GM21825 (cell line): ENCODE results near the gene LTB4R.

Experiments
- ATAC-seq: cut with Tn5 transposase; IDR thresholded peaks from one replicate; pipeline ENCODE4 v1.9.1; 2021; ENCODE audit warnings: mild to moderate bottlenecking, moderate library complexity; ENCODE audit not compliant: unreplicated experiment

The LTB4R gene

DNA sequence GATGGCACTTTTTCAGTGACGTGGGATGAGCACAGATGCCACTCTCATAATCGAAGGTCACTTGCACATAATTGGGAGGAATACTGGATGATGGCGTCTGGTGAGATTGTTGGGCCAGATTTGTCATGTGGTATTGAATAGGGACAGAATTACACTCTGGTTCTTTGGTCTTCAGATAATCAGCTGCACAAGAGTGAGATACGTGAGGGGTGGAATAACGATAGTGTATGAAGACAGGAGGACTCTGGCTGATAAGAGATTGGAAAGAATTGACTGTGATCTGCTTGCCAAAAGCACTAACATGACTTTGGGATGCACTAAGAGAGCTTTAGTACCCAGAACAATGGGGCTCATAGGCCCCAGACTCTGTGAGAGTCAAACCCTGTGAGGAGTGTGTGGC lies 32.9 kb upstream of the LTB4R start:
- no peak for ATAC-seq

DNA sequence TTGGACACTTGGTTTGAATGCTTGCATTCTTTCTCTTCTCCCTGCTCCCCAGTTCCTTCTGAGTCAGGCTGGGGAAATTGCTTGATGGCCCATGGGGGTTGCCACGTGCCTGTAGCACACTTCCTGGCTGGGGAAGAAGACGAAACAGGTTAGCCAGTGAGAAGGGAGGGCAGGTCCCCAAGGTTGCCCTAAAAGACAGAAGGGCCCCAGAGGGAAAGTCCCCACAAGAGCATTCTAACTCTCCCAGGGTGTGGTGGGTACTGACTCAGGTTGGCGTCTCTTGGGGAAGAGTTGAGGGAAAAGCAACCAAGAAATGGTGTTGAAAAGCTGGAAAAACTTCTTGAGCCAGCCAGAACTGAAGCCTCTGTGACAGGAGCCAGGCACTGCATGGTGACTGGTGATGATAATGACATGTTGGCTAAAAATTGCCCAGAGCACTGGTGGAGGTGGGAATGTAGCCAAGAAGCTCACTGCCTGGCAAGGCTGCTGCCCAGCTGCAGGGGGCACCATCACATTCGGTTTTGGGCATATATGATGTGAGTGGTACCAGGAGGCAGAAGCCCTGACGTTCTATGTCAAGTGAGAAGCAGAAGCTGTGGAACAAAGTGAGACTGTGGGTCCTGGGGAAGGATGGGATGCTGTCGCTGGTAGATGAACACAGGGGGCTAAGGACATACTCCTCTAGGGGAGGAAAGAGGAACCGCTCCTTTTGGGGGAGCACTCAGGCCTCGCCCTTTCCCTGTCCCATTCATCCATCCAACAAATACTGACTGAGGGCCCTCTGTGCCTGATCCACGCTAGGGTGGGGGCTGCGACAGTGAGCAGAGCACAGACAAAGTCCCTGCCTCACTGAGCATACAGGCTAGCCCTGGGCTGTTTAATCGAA lies 31.8 kb upstream of the LTB4R start:
- ATAC-seq: peak; percentile 66

DNA sequence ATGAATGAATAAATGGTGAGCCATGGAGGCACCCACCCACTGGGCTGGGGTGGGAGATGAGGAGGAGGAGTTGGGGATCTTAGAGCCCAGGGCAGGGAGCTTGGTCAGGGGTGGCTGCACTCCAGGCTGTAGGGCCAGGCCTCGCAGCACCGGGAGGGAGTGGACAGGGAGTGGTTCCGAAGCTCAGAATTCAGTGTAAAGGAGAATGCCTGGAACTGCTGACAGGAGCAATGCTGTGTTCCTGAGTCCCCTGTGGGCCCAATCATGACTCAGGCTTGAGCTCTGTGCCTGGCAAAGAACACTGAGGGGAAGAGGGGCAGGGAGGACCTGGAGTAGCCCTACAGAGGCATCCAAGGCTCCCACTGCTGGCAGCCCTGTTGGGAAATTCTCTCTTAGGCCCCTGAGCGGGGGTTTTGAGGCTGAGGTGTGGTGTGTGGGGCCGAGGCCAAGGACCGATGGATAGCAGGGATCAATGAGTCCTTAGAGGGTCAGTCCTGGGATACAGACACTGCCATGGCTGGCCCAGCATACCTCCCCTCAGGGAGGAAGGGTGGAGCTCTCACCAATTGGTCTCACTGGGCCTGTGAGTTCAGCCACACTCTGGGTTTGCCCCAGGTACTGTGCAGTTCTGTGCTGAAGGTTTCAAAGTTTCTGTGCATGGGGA lies 30.4 kb upstream of the LTB4R start:
- ATAC-seq: no peak

DNA sequence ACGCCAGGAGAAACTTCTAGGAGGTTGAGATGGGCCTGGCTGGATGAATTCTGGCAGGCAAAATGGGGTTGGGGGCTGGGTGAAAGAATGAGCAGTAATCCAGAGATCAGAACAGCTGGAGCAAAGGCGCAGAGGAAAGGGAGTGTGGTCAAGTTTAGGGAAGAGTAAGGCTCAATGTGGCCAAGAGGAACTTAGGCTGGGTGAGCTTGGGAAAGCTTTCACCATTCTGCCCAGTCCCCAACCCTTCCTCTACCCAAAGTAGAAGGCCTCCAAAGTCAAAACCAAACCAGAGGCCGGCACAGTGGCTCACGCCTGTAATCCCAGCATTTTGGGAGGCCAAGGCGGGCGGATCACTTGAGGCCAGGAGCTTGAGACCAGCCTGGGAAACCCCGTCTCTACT lies 29.7 kb upstream of the LTB4R start:
- no peak for ATAC-seq

DNA sequence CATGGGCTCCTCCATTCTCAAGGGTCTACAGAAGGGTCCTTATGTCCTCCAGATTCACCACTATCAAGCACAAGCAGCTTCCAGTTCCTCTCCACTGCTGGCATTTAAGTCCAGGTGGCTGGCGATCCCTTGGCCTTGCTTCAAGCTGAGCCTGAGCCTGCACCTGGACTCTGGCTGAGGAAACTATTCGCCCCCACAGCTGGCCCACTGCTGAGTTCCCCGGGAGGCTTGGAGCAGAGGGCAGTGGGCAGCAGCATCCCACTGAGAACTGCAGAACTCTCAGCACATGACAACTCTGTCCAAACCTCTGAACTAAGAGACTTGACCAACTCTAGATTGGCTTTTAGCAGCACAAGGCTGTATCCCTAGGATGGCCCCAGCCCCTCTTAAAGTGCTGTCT lies 28.6 kb upstream of the LTB4R start:
- no peak for ATAC-seq

DNA sequence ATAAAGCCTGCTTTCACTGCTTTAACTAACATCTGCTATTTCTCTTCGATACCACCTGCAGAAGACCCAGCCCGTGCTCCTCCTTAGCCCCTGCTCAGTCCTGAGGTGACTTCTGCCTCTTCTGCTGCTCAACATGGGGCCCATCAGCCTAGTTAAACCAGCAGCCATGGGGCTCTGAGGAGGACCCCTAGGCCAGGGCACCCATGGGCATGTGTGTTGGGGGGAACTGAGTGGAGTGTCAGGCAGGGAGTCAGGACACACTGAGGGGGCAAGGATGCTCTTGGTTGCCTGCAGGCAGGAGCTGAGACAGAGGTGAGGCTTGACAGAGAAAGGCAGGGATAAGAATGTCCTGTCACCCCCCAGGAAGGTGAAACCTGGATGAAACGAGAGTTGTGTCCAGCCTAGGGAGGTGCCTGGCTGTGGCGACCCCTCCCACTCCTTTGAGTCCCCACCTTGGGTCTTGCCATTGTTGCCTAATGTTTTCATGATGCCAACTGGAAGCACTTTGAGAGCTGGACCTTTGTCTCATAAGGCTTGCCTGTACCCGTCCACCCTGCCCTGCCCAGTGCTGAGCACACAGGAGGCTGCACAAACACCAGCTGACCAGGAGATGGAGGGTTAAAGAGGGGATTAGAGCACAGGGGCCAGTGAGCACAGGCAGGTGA lies 27.4 kb upstream of the LTB4R start:
- ATAC-seq: no peak

DNA sequence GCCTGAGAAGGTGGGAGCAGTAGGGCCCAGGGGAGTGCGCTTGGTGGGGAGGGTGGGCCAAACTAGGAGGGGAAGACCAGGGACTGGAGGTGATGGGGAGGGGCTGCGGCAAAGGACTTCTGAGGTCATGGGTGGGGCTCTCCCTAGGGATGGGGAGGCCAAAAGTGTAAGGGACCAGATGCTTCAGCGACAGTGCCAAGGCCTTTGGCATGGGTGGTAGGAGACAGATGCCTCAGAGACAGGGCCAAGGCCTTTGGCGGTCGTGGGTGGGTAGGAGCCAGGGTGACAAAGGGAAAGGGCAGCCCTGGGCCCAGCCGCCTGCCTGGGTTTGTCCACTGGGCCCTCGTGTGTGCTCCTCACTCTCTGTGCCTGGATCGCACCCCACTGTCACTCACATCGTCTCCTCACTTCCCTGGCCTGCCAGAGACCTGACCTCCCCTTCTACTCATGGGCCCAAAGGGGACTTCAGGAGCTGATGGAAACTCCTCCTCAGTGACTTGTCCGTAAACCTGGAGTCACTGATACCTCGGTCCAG lies 26.7 kb upstream of the LTB4R start:
- ATAC-seq: no peak

DNA sequence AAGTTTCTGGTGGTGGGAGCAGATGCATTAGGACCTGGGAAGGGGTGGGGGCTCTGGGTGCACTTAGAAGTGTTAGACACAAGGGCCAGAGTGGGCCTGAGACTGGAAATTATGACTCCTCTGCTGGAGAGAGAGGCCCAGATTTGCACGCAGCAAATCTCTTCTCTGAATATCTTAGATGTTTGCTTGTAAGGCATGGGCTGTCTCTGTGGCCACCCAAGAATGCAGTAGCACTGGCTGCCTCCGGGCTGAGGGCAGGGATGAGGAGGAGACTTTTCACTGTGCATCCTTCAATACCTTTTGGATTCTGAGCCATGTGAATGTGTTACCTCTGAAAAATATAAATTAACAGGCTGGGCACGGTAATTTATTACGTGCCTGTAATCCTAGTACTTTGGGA lies 26.0 kb upstream of the LTB4R start:
- no peak for ATAC-seq

DNA sequence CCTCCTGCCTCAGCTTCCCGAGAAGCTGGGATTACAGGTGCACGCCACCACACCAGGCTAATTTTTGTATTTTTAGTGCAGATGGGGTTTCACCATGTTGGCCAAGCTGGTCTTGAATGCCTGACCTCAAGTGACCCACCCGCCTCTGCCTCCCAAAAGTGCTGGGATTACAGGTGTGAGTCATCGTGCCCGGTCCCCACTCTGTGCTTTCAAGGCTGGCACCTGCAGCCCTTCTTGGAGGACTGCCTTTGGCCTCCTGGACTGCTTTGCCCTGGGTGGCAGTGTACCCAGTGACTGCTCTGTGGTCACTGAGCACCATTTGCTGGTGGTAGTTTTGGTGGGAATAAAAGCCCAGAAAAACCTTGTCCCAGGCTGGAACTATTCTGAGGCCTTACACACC lies 24.3 kb upstream of the LTB4R start:
- ATAC-seq: no peak

DNA sequence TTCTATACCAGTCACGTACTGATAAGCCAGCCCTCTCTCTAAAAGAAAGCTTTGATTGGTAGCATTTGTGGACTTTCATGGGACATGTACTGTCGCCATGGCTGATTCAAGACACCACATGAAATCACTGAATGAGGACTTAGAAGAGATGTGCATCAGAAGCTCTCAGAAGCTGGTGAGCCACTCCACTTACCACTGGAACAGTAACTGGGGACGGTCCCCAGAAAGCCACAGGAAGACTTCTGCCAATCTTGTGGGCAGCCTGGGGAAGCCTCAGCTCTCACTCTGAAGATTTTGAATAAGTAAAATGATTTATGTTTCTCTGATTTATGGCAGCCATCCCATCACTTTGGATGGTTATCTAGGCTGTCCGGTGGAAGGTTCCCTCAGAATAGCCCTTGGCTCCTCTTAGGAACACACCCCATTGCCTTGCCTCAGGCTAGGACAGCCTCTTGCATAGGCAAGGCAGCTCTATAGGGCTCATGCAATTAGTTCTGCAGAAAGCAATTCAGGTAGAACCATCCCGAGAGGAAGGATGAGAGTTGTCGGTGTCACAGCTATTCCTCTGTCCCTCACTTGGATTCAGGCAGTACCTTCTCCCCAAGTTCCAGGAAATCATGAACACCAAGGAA lies 21.5 kb upstream of the LTB4R start:
- ATAC-seq: peak; percentile 83

DNA sequence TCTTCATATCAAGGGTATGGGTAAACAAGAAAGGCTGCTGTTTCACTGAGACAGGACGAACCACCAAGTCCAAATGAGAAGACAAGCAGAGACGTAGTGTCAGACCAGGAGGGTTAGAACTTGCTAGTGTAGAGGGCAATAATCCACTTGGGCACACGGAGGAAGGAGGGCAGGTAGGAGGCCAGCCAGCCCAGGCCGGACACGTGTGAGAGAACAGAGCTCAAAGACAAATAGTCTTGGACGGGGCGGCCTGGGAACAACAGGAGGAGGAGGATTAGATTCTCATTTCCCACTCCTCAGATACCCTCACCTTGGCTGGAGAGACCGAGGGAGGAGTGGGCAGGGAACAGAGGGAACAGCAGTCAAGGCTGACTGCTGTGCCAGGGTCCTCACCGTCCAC lies 20.6 kb upstream of the LTB4R start:
- ATAC-seq: no peak

DNA sequence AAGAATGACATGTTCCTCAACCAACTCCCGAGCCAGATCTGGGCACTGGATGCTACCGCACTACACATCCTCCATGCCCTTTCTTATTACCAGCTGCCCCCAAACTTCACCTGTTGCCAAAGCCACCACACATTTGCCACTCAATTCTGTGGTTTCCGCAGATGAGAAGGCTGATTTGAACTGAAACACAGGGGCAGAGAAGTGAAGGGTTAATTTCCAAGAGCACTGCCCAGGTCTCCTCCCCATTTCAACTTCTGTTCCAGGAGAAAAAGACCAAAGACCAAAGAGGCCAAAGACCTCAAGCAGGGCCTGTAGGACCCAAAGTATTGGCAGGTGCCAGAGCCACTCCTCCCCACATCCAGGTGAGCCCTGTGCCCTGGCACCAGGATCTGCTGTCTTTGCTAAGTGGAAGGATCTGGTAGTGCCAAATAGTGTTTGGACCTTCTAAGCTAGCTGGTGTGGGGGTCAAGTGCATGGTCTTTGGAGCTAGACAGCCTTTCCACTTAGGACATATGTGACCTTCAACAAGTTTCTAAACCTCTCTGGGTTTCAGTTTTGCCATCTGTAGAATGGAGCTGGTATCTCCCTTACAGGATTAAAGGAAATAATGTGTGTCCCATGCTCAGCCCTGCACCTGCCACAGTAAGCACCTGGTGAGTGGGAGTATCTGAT lies 19.7 kb upstream of the LTB4R start:
- ATAC-seq: no peak

DNA sequence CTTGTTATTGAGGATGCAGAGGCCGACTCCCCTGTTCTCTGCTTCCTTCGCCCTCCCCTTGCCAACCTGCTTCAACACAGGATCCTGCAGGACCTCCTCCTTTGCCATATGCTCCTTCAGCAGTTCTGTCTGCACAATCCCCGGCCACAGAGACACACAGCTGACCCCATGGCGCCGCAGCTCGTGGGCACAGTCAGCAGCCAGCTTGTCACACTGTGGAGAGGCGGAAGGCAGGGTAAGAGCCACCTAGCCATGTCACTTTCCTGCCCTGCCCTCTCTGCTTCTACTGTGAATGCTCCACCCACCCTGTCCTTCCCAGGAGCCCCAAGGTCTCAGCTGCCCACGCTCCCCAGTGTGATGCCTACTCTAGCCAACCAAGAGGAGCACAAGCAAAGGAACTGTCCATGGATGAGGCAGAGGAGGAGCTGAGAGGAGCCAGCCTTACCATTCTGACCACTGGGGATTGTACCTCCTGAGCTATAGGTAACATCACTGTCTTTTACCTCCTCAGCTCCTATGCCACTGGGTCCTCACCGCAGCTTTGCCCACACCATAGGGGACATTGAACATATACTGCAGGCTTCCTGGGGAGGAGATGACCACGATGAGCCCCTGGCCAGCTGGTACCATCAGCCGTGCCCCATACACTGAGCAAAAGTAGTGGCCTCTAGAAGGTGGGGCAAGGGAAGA lies 19.0 kb upstream of the LTB4R start:
- ATAC-seq: no peak

DNA sequence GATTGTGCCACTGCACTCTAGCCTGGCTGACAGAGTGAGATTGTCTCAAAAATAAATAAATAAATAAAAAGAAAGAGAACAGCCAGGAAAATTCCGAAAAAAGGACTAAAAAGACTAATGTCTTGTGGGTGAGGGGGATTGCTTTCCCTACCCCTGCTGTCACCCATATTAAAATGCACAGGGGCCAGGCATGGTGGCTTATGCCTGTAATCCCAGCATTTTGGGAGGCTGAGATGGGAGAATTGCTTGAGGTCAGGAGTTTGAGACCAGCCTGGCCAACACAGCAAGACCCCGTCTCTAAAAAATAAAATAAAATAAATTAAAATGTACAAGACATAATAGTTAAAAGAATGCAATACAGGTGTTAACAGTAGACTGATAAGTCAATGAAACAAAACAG lies 17.8 kb upstream of the LTB4R start:
- no peak for ATAC-seq

DNA sequence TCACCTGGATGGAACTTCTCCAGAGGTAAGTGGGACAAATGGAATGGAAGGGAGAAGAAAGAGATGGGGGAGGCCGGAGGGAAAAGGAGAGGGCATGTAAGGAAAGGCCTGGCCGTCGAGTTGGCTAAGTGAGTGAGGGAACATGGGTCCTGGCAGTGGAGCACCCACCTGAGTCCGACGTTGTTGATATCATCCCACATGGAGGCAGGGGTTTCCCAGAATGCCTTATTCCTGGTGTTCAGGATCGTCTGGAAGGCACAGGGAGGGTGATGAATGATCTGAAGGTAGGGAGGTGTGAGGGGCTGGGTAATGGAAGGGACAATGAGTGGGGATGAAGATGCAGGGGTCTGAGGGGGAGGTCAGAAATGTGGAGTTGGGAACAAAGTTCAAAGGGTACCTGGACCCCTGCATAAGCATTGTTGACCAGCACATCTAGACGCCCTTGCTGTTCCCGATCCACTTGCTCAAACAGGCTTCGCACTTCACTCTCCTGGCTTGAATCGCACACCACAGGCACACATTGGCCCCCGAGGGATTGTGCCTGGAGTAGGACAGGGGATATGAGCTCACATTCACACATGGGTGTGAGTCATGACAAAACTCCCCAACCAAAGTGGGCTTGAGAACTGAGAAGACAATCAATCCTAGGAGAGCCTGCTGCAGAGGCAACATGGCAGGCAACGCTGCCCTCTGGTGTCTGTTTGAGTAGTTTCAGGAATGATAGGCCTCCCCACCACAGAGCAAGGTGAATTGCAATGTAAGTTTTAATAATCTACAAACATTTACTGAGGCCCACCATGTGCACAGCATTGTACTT lies 14.8 kb upstream of the LTB4R start:
- peak; percentile 45 for ATAC-seq

DNA sequence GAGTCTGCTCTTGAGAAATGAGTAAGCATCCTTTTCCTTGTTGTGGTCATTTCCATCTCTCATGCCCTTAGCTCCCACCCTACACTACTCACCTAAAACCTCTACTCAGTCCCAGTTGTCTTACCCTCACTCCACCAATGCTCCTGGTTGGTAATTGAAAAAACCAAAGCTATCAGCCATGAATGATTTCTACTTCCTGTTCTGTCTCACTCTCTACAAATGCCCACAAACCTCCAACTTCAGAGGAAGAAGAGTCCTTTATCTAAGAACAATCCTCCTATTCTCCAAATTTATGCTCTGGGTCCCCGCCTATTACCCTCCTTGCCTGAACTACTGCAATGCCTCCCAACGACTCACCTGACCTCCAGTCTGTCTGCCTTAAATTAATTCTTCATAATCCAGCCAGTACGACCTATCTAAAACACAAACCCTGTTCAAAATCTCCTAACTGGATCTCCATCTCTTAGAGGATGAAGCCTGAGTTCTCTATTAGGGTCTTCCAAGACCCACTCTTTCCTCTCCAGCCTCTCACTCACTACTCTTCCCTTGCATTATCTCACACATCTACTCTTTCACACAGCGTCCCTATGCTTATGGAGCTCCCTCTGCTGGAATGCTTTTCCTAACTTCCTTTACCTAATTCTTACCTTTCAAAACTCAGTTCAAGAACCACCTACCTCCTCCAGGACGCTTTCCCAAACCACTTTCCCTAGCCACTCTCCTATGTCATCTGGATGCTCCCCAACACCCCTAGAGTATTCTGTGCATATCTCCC lies 13.9 kb upstream of the LTB4R start:
- ATAC-seq: peak; percentile 20

DNA sequence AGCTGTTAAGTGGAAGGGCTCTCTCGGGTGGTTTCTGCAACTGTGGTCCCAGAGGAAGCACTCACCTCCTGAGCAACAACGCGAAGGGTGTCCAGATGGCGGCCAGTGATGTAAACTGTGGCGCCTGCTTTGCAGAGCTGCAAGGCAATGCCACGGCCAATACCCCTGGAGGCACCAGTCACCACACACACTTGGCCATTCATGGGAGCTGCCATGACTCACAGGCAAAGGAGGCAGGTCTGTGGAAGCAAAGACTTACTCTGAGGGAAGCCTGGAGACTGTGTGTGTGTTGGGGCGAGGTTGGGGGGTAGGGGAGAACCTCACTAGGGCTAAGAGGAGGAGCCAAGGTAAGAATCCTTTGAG lies 12.4 kb upstream of the LTB4R start:
- no peak for ATAC-seq
